Endothelial cell of umbilical vein (primary cell): ENCODE results near the gene ACBD6. TPM values are rescaled to one million over a fixed set of nuclear protein-coding genes. Genes with fewer than 3 reads are reported as not detected.

ENCODE experiments used
- BruUV-seq: library from RNA; stranded (reverse); fragments of 400-500 nt; replicated peaks from 2 replicates; lab custom pipeline; 2021; lab: Mats Ljungman, UMichigan
- CTCF ChIA-PET: fragments of 300-600, 350-600 bp; sonication (Branson Sonifier 250); formaldehyde crosslinking; loops from one replicate; lab custom pipeline; 2021; ENCODE audit warnings: antibody characterized with exemption, inconsistent platforms; lab: Charles Lee
- POLR2A ChIA-PET: fragments of 300-600, 350-600 bp; sonication (Branson Sonifier 250); formaldehyde crosslinking; loops from one replicate; lab custom pipeline; 2021; ENCODE audit warnings: antibody characterized with exemption, inconsistent platforms; lab: Charles Lee
- DNase-seq: peaks from one replicate; pipeline ENCODE4 v3.0.0-alpha.2; 2011; ENCODE audit warnings: low read depth, low spot score
- FAIRE-seq: peaks from 2 replicates; lab custom pipeline; 2011; peaks lifted over from hg19 to GRCh38; lab: Jason Lieb, UNC
- H2AFZ ChIP-seq: 2 replicates; pipeline ENCODE4 v1.6.0; 2012; ENCODE audit warnings: low read depth, low read length, control low read depth, inconsistent platforms
- H3K27ac ChIP-seq: 2 replicates; pipeline ENCODE4 v1.5.1; 2011; ENCODE audit warnings: low read depth, mild to moderate bottlenecking, control low read depth, low read length, moderate library complexity; ENCODE audit not compliant: insufficient read depth
- H3K27me3 ChIP-seq, 2 experiments: 2 replicates each; pipeline versions ENCODE4 v1.6.0 to v1.6.1; 2011; ENCODE audit warnings: low read length in 2 of 2, mixed read lengths in 1 of 2; ENCODE audit not compliant: control insufficient read depth in 2 of 2, insufficient read depth in 2 of 2
- H3K36me3 ChIP-seq, 2 experiments: 2 replicates in 1 of 2; 3 replicates in 1 of 2; pipeline ENCODE4 v1.5.1; 2011; ENCODE audit warnings: low read length in 2 of 2, mild to moderate bottlenecking in 1 of 2, moderate library complexity in 1 of 2; ENCODE audit not compliant: control insufficient read depth in 2 of 2, insufficient read depth in 2 of 2; ENCODE audit errors: extremely low read depth in 1 of 2
- H3K4me1 ChIP-seq: 3 replicates; pipeline ENCODE4 v1.5.1; 2011; ENCODE audit warnings: mild to moderate bottlenecking, low read length; ENCODE audit not compliant: control insufficient read depth, insufficient read depth; ENCODE audit errors: extremely low read depth
- H3K4me2 ChIP-seq: 2 replicates; pipeline ENCODE4 v1.6.1; 2011; ENCODE audit warnings: low read length, control low read depth, mixed read lengths; ENCODE audit not compliant: insufficient read depth
- H3K4me3 ChIP-seq, 3 experiments: fragments of 200-600 bp in 1 of 3; sonication (generic), shearing (Covaris generic) in 1 of 3; replicated peaks in 1 of 3; 2 replicates each; pipeline ENCODE4 v1.5.1; 2011 to 2016; ENCODE audit warnings: control low read depth in 3 of 3, low read length in 3 of 3, mild to moderate bottlenecking in 2 of 3, inconsistent platforms in 1 of 3, low read depth in 1 of 3, moderate library complexity in 1 of 3; ENCODE audit not compliant: insufficient read depth in 1 of 3
- H3K79me2 ChIP-seq: 2 replicates; pipeline ENCODE4 v1.6.0; 2012; ENCODE audit warnings: low read length, inconsistent platforms; ENCODE audit not compliant: control insufficient read depth, insufficient read depth
- H3K9ac ChIP-seq: replicated peaks from 2 replicates; pipeline ENCODE3; 2011; ENCODE audit warnings: low read length, control low read depth; ENCODE audit not compliant: insufficient read depth; ENCODE audit errors: extremely low read depth
- H3K9me1 ChIP-seq: replicated peaks from 3 replicates; pipeline ENCODE4 v1.6.0; 2011; ENCODE audit warnings: mild to moderate bottlenecking, low read length; ENCODE audit not compliant: control insufficient read depth, insufficient read depth; ENCODE audit errors: extremely low read depth
- H3K9me3 ChIP-seq: replicated peaks from 2 replicates; pipeline ENCODE4 v1.5.1; 2012; ENCODE audit warnings: low read length, inconsistent platforms; ENCODE audit not compliant: control insufficient read depth, insufficient read depth
- H4K20me1 ChIP-seq: replicated peaks from 2 replicates; pipeline ENCODE3; 2011; ENCODE audit warnings: mild to moderate bottlenecking, low read length; ENCODE audit not compliant: control insufficient read depth, insufficient read depth; ENCODE audit errors: extremely low read depth
- CTCF ChIP-seq, 2 donors: IDR thresholded peaks; 1 replicate in 1 of 2; 2 replicates in 1 of 2; pipeline ENCODE4 v1.5.1; 2011; ENCODE audit warnings: low read length in 2 of 2, mild to moderate bottlenecking in 2 of 2, moderate library complexity in 2 of 2, control low read depth in 1 of 2, inconsistent platforms in 1 of 2, low read depth in 1 of 2; ENCODE audit not compliant: insufficient read depth in 1 of 2; ENCODE audit errors: extremely low read depth in 1 of 2
- EZH2 ChIP-seq: IDR thresholded peaks from 2 replicates; pipeline ENCODE4 v1.6.1; 2012; ENCODE audit warnings: borderline replicate concordance, low read depth, mild to moderate bottlenecking, moderate library complexity, low read length, inconsistent platforms; ENCODE audit not compliant: severe bottlenecking
- FOS ChIP-seq: IDR thresholded peaks from 2 replicates; pipeline ENCODE4 v1.6.1; 2011; ENCODE audit warnings: mild to moderate bottlenecking, low read length, moderate library complexity, borderline replicate concordance; ENCODE audit not compliant: insufficient read depth
- GATA2 ChIP-seq: IDR thresholded peaks from 2 replicates; pipeline ENCODE4 v1.7.0; 2011; ENCODE audit warnings: low read depth, mild to moderate bottlenecking, moderate library complexity, mixed read lengths, low read length; ENCODE audit not compliant: insufficient read length, insufficient read depth
- JUN ChIP-seq: IDR thresholded peaks from 2 replicates; pipeline ENCODE4 v1.6.1; 2011; ENCODE audit warnings: borderline replicate concordance, low read depth; ENCODE audit not compliant: insufficient read length, insufficient read depth
- MAX ChIP-seq: IDR thresholded peaks from 2 replicates; pipeline ENCODE4 v1.6.1; 2011; ENCODE audit not compliant: insufficient read depth, insufficient read length
- MYC ChIP-seq: IDR thresholded peaks from one replicate; pipeline ENCODE4 v1.6.1; 2011; ENCODE audit warnings: mild to moderate bottlenecking, low read depth, low read length
- POLR2A ChIP-seq: IDR thresholded peaks from 2 replicates; pipeline ENCODE4 v1.6.1; 2012; ENCODE audit warnings: low read depth, mild to moderate bottlenecking, control low read depth, low read length
- POLR2AphosphoS5 ChIP-seq: IDR thresholded peaks from 2 replicates; pipeline ENCODE4 v1.6.1; 2012; ENCODE audit warnings: low read depth, mild to moderate bottlenecking, control low read depth, low read length, moderate library complexity; ENCODE audit not compliant: insufficient read depth
- dilution Hi-C: fragments of 300-500 bp; cut with MboI; formaldehyde crosslinking; loops from one replicate; pipeline ENCODE4 v1.15.0; 2019; ENCODE audit warnings: low sequenced_read_pairs; ENCODE audit not compliant: extremely low pct_ligation_motif_present
- intact Hi-C: fragments of 100-400 bp; cut with micrococcal nuclease; formaldehyde crosslinking; loops from one replicate; pipeline ENCODE4 v1.10.0; 2022
- polyA plus RNA-seq, 4 experiments: library from polyadenylated mRNA; depleted of rRNA in 3 of 4; stranded (reverse) in 3 of 4; unstranded in 1 of 4; fragments of >200 nt; gene quantifications; 2 replicates each; pipeline versions ENCODE4 v1.2.1 to v1.2.3, GENCODE V29; 2011 to 2012; ENCODE audit warnings: missing spikeins in 1 of 4
- total RNA-seq: library from RNA; stranded (reverse); gene quantifications from 2 replicates; pipeline ENCODE4 v1.2.3, GENCODE V29; 2021

Gene ACBD6
- total and polyA plus RNA-seq, 2 donors (not counting 3 experiments of a cell fraction or from before 2014, with no cell fraction given), result 55.6 to 56.4 TPM

- ChIA-PET CTCF (interaction anchor here (2.4 to 3.1 kb wide), 2 partner anchors 10 to 20 kb away, joined by 11 to 28 read pairs; no protein-coding TSS in a partner anchor), POLR2A (no interaction called here)
- Histone ChIP-seq H3K79me2 (no peaks in the 10 kb centered on the region), H3K9me3 (no peaks in the 10 kb centered on the region), H3K4me2 (no peak overlapping the region), H3K4me3 (no peak overlapping the region), H3K9me1 (no peaks in the 10 kb centered on the region), H2AFZ (no peak overlapping the region), H3K4me1 (no peaks in the 10 kb centered on the region), H3K27ac (no peak overlapping the region), H4K20me1 (no peaks in the 10 kb centered on the region), H3K27me3 (no peaks in the 10 kb centered on the region), H3K9ac (no peak overlapping the region), H3K36me3 (no peaks in the 10 kb centered on the region)
- DNase-seq (no peak), FAIRE-seq (no peak)
- no TSS peak for BruUV-seq
- dilution Hi-C loops, result no loop called here
- TF ChIP-seq CTCF (IDR thresholded peaks at IDR 0.05; ENCODE audit: extremely low read depth in 1 of 2, insufficient read depth in 1 of 2, low read depth in 1 of 2, low read length in 2 of 2) (no peak), POLR2AphosphoS5 (no peak), MYC (no peak), POLR2A (no peak), MAX (no peak), EZH2 (no peak), GATA2 (no peak), JUN (no peak), FOS (no peak)
- intact Hi-C loops, result no loop called here
Observed at GRCh38 chr1:180262628-180263488, 239.5 kb downstream of the ACBD6 start.
